Adrenal gland (tissue), 12 donors: ENCODE measurements around the gene H2BK1. TPM values are rescaled to one million over a fixed set of nuclear protein-coding genes. Genes with fewer than 3 reads are reported as not detected.

Source experiments
- DNase-seq, 7 donors: peaks; one replicate each; pipeline ENCODE4 v3.0.0-alpha.2; 2019 to 2020
- H3K27ac ChIP-seq, 5 donors: fragments of 200-600 bp; sonication (generic) in 4 of 5; 1 replicate in 3 of 5; 2 replicates in 2 of 5; pipeline versions ENCODE4 v1.5.1 to v1.8.0; 2016 to 2020; ENCODE audit warnings: mild to moderate bottlenecking in 1 of 5
- H3K27me3 ChIP-seq: fragments of 200-600 bp; 2 replicates; pipeline ENCODE4 v1.8.0; 2021
- H3K36me3 ChIP-seq, 2 donors: fragments of 200-600 bp; replicated peaks in 1 of 2; 1 replicate in 1 of 2; 2 replicates in 1 of 2; pipeline versions ENCODE4 v1.5.1 to v1.8.0; 2018 to 2022
- H3K4me1 ChIP-seq, 2 donors: fragments of 200-600 bp; replicated peaks in 1 of 2; 1 replicate in 1 of 2; 2 replicates in 1 of 2; pipeline versions ENCODE4 v1.5.1 to v1.8.0; 2018 to 2021
- H3K4me3 ChIP-seq, 4 donors: fragments of 200-600 bp; sonication (generic) in 3 of 4; one replicate each; pipeline ENCODE4 v1.5.1; 2016 to 2018
- H3K9me3 ChIP-seq, 3 donors: fragments of 200-600 bp; sonication (generic) in 1 of 3; replicated peaks in 1 of 3; 1 replicate in 2 of 3; 2 replicates in 1 of 3; pipeline versions ENCODE4 v1.5.1 to v1.8.0; 2016 to 2021
- CTCF ChIP-seq, 6 experiments: fragments of 450-650 bp in 4 of 6; fragments of 200-600 bp in 2 of 6; sonication (generic) in 1 of 6; IDR thresholded peaks; 1 replicate in 5 of 6; 2 replicates in 1 of 6; pipeline versions ENCODE4 v1.5.1 to v1.8.0; 2016 to 2021; ENCODE audit warnings: antibody characterized with exemption in 6 of 6, mild to moderate bottlenecking in 2 of 6, moderate library complexity in 1 of 6
- POLR2A ChIP-seq, 2 donors: fragments of 450-650 bp; IDR thresholded peaks; one replicate each; pipeline ENCODE4 v1.6.1; 2017; ENCODE audit warnings: antibody characterized with exemption in 2 of 2, mild to moderate bottlenecking in 2 of 2, moderate library complexity in 1 of 2
- WGBS, 4 donors: extraction: QIAGEN DNeasy Blood & Tissue Kit in 2 of 4; methylation state at CpG; one replicate each; pipeline versions ENCODE4 v1.1.5 to v1.1.7; 2013 to 2017; 5-methylcytosine and 5-hydroxymethylcytosine counted together
- intact Hi-C, 2 donors: fragments of 100-400 bp; cut with DNase I; formaldehyde crosslinking; loops; one replicate each; pipeline versions ENCODE4 v1.14.1 to v1.15.0; 2022 to 2023
- polyA plus RNA-seq, 3 donors: library from polyadenylated mRNA; stranded (reverse); fragments of 200-250 nt in 2 of 3; fragments of 350-450 nt in 1 of 3; fragmentation: Illumina TruSeq in 1 of 3; extraction: RNeasy Lipid Tissue Mini Kit (QIAGEN cat#74804) in 1 of 3; gene quantifications; one replicate each; pipeline ENCODE4 v1.2.3, GENCODE V29; 2013 to 2014
- total RNA-seq, 9 donors: library from RNA; depleted of rRNA in 4 of 9; stranded (reverse); fragments of >200 nt in 4 of 9; fragments of 120-200 nt in 1 of 9; fragmentation: NEBNext Ultra II Directional in 1 of 9; extraction: Animal tissue kit (Norgen Biotek cat#: 25700) in 1 of 9; gene quantifications; one replicate each; pipeline versions ENCODE4 v1.1.0 to v1.2.4, GENCODE V29; 2013 to 2023
- donor health status: healthy with polysubstance abuse.
- donor health status: Bipolar disorder and iron deficiency.
- donor health status: DM: yes; HTN: yes; CAD: no.
- donor health status: DM: no; HTN: no; CAD: no.
- donor health status: DM: no; HTN: no; CAD: no.
- donor health status: DM: yes; HTN: yes; CAD: no.

The H2BK1 gene
- total and polyA plus RNA-seq, 12 donors, result not detected

DNA sequence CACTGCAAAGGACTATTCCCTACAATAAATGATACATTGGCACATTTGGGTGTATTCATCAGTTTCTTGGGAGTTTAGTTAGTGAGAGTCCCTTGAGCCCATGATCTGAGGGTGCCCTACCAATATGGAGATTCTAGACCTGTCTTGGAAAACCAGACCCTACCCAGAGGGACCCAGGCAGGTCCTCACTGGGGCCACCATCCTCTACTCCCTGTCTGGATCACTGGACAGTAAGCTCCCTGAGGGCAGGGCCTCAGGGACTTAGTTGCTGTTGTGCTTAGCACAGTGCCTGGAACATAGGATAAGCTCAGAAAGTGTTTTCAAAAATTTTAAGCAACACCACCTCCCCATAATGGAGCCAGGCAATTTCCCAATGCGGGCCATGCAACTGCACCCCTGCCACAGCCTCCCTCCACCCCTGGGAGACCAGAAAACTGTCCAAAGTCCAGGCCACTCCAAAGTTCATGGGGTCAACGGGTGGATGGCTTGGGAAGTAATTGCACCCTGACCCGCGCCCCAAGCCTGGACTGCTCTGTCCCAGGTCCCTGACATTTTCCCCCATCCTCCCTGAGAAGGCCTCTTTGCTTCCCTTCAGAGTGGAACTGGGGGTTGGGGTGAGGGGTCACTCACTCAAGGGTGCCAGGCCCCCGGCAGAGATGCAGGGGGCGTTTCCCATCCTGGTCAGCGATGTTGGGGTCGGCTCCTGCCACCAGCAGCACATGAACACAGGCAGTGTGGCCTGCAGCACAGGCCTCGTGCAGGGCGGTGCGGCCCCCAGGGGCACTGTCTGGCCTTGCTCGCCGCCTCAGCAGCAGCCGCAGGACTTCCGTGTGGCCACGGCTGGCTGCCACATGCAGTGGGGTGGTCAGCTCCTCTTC, 24.3 kb downstream of the H2BK1 start:
- Histone ChIP-seq H3K9me3 (no peaks in the 10 kb centered on the region), H3K4me1 (no peaks in the 10 kb centered on the region), H3K36me3 (no peaks in the 10 kb centered on the region), H3K27me3 (no peaks in the 10 kb centered on the region), H3K27ac (no peak overlapping the region), H3K4me3 (no peak overlapping the region)
- TF ChIP-seq POLR2A (IDR thresholded peaks at IDR 0.05) (no peak), CTCF (IDR thresholded peaks at IDR 0.05) (no peak)
- no peak for DNase-seq
- intact Hi-C loops, result no loop called here
- WGBS, 4 donors, result 83 to 89% (median 87%) methylated on average over 1 to 16 of the region's 16 CpGs

DNA sequence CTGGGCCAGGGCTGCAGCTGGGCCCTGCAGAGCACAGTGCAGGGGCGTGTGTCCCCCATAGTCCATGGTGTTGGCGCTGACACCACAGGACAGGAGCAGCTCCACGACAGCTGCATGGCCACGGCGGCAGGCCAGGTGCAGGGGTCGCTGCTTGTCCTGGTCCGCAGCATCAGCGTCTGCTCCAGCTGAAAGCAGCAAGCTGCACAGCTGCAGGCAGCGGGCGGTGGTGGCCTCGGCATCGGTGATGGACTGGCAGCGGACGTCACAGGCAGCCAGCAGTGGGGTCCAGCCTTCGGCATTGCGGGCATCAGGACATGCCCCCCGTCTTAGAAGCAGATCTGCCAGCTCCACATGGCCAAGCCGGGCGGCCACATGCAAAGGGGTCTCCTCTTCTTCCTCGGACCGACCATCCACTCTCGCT, 29.3 kb downstream of the H2BK1 start:
- TF ChIP-seq CTCF (IDR thresholded peaks at IDR 0.05) (no peak), POLR2A (IDR thresholded peaks at IDR 0.05) (no peak)
- no peak overlapping the region for H3K27ac ChIP-seq
- 87 to 95% (median 88%) methylated on average over 3 to 22 of the region's 22 CpGs for WGBS, 4 donors
- no peak overlapping the region for H3K4me3 ChIP-seq
- intact Hi-C loops, result no loop called here
- DNase-seq, result no peak
- no peaks in the 10 kb centered on the region for H3K4me1 ChIP-seq
- no peaks in the 10 kb centered on the region for H3K36me3 ChIP-seq
- no peaks in the 10 kb centered on the region for H3K9me3 ChIP-seq
- no peaks in the 10 kb centered on the region for H3K27me3 ChIP-seq

DNA sequence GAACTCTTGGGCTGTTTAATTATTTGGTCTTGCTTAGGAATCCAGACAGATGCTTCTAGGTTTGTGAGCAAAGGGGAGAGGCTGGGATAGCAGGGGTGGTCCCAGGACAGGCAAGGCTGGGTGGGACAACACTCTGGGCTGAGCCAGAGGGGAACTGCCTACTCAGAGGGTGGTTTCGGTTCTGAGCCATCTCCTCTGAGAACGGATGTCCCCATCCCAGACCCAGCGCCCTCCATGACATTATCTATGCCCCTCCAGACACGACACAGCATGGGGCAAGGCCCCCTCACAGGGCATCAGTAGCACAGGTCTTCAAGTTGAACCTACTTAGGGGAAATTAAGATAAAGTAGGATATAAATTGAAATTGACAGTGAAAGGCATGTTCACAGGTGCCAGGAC, 30.3 kb downstream of the H2BK1 start:
- TF ChIP-seq CTCF (IDR thresholded peaks at IDR 0.05), result no peak
- H3K36me3 ChIP-seq, result no peaks in the 10 kb centered on the region
- H3K27me3 ChIP-seq, result no peaks in the 10 kb centered on the region
- WGBS, 4 donors, result 65 to 76% (median 72%) methylated on average over 4 of the region's 4 CpGs
- no peaks in the 10 kb centered on the region for H3K9me3 ChIP-seq
- no peak overlapping the region for H3K4me3 ChIP-seq
- no peak overlapping the region for H3K27ac ChIP-seq
- H3K4me1 ChIP-seq, result no peaks in the 10 kb centered on the region
- intact Hi-C loops, result loop anchor here in 1 of 2 donors (10.0 kb wide), 1 partner anchor 125 kb away; no protein-coding TSS in a partner anchor
- DNase-seq, result no peak

- Histone ChIP-seq H3K4me3 (no peak overlapping the region), H3K4me1 (no peaks in the 10 kb centered on the region), H3K9me3 (no peaks in the 10 kb centered on the region), H3K36me3 (no peaks in the 10 kb centered on the region), H3K27me3 (peaks cover 5% of the 10 kb centered on the region), H3K27ac (no peak overlapping the region)
- TF ChIP-seq POLR2A (IDR thresholded peaks at IDR 0.05), result no peak
- no peak for TF ChIP-seq CTCF (IDR thresholded peaks at IDR 0.05)
- 60 to 94% (median 77%) methylated on average over 1 to 8 of the region's 8 CpGs for WGBS, 4 donors
- intact Hi-C loops, result loop anchor here in 1 of 2 donors (10.0 kb wide), 1 partner anchor 125 kb away; no protein-coding TSS in a partner anchor
- DNase-seq, result no peak
These were observed 30.9 kb downstream of the H2BK1 start for GRCh38 chr7:151179287-151179860.
